Stimulated activated naive CD8-positive, alpha-beta T cell treated with anti-CD3 and anti-CD28 coated beads, Interleukin-15, amount 100 ng/mL, for 72 hours (primary cell): ENCODE data around the gene CISH.

Experiments
- ATAC-seq: fragments of 150-1000 bp; cut with Tn5 transposase; 2 replicates; pipeline ENCODE4 v1.10.0; 2021; ENCODE audit warnings: mild to moderate bottlenecking, moderate library complexity
- DNase-seq, 2 donors: peaks; one replicate each; pipeline ENCODE4 v3.0.0; 2021 to 2022
- H3K27ac Mint-ChIP-seq, 2 donors: one replicate each; pipeline ENCODE4 v1.8.0; 2022; ENCODE audit warnings: mild to moderate bottlenecking in 2 of 2, mixed read lengths in 2 of 2, moderate library complexity in 2 of 2
- H3K27me3 Mint-ChIP-seq: one replicate; pipeline ENCODE4 v1.8.0; 2022; ENCODE audit warnings: mixed read lengths
- H3K4me1 Mint-ChIP-seq: one replicate; pipeline ENCODE4 v1.8.0; 2022; ENCODE audit warnings: mild to moderate bottlenecking, mixed read lengths
- H3K4me3 Mint-ChIP-seq, 2 donors: one replicate each; pipeline ENCODE4 v1.8.0; 2022; ENCODE audit warnings: mild to moderate bottlenecking in 2 of 2, mixed read lengths in 2 of 2, moderate library complexity in 1 of 2
- H3K9me3 Mint-ChIP-seq, 2 donors: one replicate each; pipeline ENCODE4 v1.8.0; 2022; ENCODE audit warnings: mixed read lengths in 2 of 2

CISH gene

DNA sequence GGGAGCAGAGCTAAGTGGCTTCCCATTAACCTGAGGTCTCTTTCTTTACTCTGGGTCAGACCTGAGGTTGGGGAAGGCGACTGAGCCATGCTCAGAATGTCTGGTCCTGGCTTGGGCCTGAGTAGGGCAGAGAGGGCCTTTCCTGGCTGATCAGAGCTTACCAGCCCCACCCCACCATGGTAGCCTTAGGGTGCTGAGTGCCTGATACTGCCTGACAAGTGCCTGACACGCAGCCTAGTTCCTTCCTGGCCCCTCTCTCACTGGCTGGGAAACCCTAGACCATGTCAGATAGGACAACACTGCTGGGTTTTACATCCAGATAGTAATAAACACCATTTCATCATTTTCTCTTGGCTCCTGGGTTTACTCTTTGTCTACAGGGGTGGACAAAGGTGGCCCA lies 37.4 kb upstream of the CISH start:
- Mint-ChIP-seq H3K4me3 (no peak overlapping the region), H3K27ac (peak overlapping the region; percentile 44 to 45), H3K27me3 (no peaks in the 10 kb centered on the region), H3K4me1 (peaks cover 41% of the 10 kb centered on the region), H3K9me3 (no peaks in the 10 kb centered on the region)
- no peak for DNase-seq
- ATAC-seq, result no peak

DNA sequence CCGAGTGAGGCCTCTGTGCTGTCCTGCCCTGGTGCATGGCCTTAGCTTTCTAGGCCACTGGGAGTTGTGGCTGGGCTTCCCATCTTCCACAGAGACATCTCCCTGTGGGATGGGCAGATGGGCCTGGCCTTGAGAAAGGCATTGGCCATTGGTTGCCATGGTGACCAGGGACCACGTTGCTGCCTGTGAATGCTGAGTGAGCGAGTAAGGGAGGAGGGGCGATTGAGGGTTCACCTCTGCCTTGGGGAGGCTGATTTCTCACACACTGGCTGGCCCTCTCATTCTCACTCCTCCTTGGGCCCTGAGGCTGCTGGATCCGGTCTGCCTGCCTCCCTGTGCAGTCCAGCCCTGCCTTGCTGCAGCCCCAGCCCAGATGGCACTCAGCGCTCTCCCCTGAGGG lies 36.7 kb upstream of the CISH start:
- no peak for DNase-seq
- H3K27me3 Mint-ChIP-seq, result no peaks in the 10 kb centered on the region
- peak overlapping the region in 1 of 2 donors; percentile 45 for H3K27ac Mint-ChIP-seq
- no peak for ATAC-seq
- peaks cover 35% of the 10 kb centered on the region for H3K4me1 Mint-ChIP-seq
- no peak overlapping the region for H3K4me3 Mint-ChIP-seq
- H3K9me3 Mint-ChIP-seq, result no peaks in the 10 kb centered on the region

DNA sequence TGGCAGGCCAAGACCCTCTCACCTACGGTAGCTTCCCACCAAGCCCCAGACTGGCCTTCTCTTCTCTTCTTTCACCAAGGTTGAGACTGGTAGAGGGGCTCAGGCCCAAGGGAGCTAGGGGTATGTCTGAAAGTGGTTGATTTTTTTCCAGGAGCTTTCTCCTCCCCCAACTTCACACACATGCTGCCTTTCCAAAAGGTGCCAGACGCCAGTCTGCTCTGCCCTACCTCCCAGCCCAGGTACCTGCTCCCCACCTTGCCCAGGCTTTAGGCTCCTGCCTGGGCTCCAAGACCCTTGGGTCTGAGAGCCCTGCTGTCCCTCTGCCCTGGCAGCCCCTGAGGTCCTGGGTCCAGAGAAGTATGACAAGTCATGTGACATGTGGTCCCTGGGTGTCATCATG lies 33.8 kb upstream of the CISH start:
- Mint-ChIP-seq H3K4me1 (peaks cover 13% of the 10 kb centered on the region), H3K9me3 (no peaks in the 10 kb centered on the region), H3K4me3 (no peak overlapping the region), H3K27me3 (no peaks in the 10 kb centered on the region), H3K27ac (peak overlapping the region; percentile 56 to 74)
- DNase-seq, result no peak
- ATAC-seq, result no peak

DNA sequence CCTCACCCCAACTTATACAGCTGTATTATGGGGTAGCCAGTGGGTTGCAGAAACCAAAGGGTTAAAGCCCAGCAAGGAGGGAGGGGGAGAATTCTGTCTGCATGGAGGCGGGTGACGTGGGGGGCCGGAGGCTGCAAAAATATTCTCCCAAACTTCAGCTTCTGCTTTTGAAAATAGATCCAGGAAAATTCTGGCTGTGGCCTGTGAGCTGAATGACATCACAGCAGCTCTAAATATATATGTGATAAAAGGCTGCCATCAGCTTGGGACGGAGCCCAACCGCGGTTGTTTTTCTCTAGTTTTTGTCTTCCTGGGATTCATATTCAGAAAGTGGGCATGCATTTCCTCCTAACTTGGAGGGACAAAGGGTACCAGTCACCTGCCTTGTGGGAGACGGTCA lies 33.0 kb upstream of the CISH start:
- peaks cover 14% of the 10 kb centered on the region for H3K4me1 Mint-ChIP-seq
- H3K27me3 Mint-ChIP-seq, result no peaks in the 10 kb centered on the region
- no peak overlapping the region for H3K4me3 Mint-ChIP-seq
- DNase-seq (no peak), ATAC-seq (no peak)
- H3K27ac Mint-ChIP-seq, result peak overlapping the region in 1 of 2 donors; percentile 56
- no peaks in the 10 kb centered on the region for H3K9me3 Mint-ChIP-seq

DNA sequence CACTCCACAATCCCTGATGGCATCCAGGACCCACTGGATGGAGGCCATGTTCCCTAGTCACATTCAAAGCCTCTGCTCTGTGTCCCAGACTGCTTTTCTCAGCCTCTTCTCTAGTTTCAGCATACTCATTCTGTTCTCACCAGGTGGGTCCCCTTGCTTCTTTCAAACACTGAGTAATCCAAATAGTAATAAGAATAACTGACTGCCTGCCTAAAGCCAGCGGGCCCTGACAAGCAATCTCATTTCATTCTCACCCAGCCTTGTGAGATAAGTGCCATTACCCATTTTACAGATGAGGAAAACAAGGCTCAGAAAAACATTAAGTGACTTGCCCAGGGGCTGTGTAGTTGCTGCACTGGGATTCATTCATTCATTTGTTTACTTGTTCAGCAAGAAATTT lies 30.8 kb upstream of the CISH start:
- peaks cover 23% of the 10 kb centered on the region for H3K4me1 Mint-ChIP-seq
- H3K27me3 Mint-ChIP-seq, result no peaks in the 10 kb centered on the region
- no peak overlapping the region for H3K4me3 Mint-ChIP-seq
- ATAC-seq (no peak), DNase-seq (no peak)
- no peak overlapping the region for H3K27ac Mint-ChIP-seq
- H3K9me3 Mint-ChIP-seq, result no peaks in the 10 kb centered on the region

DNA sequence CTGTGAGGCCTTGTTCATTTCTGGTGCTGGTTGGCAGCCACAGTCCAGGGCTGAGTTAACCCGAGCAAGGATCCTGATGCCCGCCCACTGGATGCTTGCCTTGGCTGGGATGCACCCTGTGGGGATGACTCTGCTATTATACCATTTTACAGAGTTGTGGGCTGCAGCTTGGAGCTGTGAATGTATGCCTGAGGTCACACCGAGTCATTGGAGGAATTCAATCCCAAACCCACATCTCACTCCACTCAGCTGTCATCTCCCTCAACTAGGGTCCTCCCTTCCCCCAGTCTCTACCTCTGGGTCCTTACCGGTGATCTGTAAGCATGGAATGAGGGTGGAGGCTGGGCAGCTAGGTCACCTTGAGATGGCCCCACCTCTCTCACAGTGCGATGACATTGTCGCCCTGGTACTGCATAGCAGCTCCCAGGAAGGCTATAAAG lies 27.5 kb upstream of the CISH start:
- H3K4me1 Mint-ChIP-seq, result peaks cover 52% of the 10 kb centered on the region
- ATAC-seq (no peak), DNase-seq (no peak)
- H3K4me3 Mint-ChIP-seq, result no peak overlapping the region
- no peaks in the 10 kb centered on the region for H3K27me3 Mint-ChIP-seq
- peak overlapping the region in 1 of 2 donors; percentile 82 for H3K27ac Mint-ChIP-seq
- no peaks in the 10 kb centered on the region for H3K9me3 Mint-ChIP-seq

DNA sequence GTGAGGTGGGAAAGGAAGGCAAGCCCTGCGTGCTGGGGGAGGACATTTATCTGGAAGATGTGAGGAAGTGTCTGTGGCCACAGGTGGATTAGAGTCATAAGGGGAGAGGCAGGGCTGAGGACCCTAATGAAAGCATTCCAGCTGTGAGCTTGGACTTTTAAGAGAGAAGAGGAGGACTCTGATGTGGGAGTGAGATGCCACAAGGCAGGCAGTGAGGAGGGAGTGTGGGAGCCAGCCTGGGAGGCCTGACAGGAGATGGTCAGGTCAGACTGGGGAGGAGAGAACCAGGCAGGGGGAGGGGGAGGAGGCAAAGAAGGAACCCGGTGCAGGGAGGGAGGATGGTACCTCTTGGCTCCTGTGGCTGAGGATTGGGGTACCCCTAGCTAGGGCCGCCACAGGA lies 26.4 kb upstream of the CISH start:
- H3K4me1 Mint-ChIP-seq, result peaks cover 63% of the 10 kb centered on the region
- peak overlapping the region; percentile 81 to 83 for H3K27ac Mint-ChIP-seq
- no peak for ATAC-seq
- H3K27me3 Mint-ChIP-seq, result no peaks in the 10 kb centered on the region
- no peaks in the 10 kb centered on the region for H3K9me3 Mint-ChIP-seq
- no peak overlapping the region for H3K4me3 Mint-ChIP-seq
- DNase-seq, result no peak

DNA sequence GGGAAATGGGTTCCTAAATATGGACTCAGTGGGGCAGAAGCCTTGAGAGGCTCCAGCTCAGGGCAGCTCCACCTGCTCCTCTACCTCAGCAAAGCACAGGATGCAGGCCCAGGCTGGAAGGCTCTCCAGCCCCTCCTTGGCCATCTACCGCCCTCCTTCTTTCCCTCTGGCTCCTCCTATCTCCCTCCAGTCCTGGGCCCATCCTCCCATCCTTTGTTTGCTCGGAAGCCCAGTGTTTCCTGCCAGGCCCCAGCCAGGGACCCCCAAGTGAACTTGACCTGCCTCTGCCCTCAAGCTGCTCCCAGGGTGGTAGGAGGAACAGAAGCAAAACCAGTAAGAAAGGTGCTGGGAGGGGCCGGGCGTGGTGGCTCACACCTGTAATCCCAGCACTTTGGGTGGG lies 25.4 kb upstream of the CISH start:
- ATAC-seq, result no peak
- Mint-ChIP-seq H3K4me1 (peaks cover 73% of the 10 kb centered on the region), H3K27me3 (no peaks in the 10 kb centered on the region)

DNA sequence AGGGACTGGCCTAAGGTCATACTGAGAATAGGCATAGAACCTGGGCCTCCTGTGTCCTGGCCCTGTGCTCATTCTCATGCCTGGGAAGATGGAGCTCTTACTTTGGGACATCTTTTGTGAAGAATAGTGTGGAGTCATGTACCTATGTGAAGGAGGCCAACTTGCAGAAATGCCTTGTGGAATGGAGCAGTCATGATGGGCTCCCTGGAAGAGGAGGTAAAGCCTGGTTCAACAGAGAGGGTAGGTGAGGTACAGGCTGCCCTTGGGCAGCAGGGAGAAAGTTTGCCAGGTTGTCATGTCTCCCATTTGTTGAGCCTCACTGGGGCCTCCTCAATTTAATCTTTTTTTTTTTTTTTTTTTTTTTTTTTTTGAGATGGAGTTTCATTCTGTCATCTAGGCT lies 23.5 kb upstream of the CISH start:
- ATAC-seq (no peak), DNase-seq (no peak)
- H3K4me3 Mint-ChIP-seq, result no peak overlapping the region
- no peaks in the 10 kb centered on the region for H3K27me3 Mint-ChIP-seq
- no peaks in the 10 kb centered on the region for H3K9me3 Mint-ChIP-seq
- H3K27ac Mint-ChIP-seq, result no peak overlapping the region
- H3K4me1 Mint-ChIP-seq, result peaks cover 92% of the 10 kb centered on the region

More for the DNA sequence above, 25.4 kb upstream of the CISH start:
- peak overlapping the region; percentile 81 to 83 for H3K27ac Mint-ChIP-seq
- H3K9me3 Mint-ChIP-seq, result no peaks in the 10 kb centered on the region
- H3K4me3 Mint-ChIP-seq, result peak overlapping the region in 1 of 2 donors; percentile 27
- no peak for DNase-seq

DNA sequence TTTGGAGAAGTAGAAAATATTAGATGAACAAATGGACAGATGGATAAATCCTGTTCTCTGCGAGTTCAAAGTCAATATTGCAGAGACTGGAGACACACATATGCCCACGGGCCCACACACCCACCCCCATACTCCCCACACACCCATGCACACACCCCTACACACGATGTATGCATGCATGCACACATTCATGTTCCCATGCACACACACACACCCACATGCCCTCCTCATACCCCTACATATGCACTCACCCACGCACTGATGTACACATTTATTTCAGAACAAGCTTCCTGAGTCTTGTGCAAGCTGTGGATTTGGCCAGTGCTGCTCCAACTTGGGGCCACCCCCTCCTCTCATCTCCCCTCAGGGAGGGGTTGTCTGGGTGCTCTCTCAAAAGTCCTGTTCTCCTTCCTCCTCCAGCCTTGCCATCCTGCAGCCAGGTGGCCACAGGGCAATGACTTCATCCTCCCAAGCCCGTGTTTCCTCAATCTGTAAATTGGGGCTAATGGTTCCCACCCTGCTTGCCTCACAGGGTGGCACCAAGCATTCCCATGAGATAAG lies 21.7 kb upstream of the CISH start:
- Mint-ChIP-seq H3K4me3 (peak overlapping the region in 1 of 2 donors; percentile 27), H3K4me1 (peaks cover 96% of the 10 kb centered on the region), H3K9me3 (no peaks in the 10 kb centered on the region), H3K27ac (peak overlapping the region in 1 of 2 donors; percentile 35), H3K27me3 (no peaks in the 10 kb centered on the region)
- DNase-seq, result no peak
- no peak for ATAC-seq

DNA sequence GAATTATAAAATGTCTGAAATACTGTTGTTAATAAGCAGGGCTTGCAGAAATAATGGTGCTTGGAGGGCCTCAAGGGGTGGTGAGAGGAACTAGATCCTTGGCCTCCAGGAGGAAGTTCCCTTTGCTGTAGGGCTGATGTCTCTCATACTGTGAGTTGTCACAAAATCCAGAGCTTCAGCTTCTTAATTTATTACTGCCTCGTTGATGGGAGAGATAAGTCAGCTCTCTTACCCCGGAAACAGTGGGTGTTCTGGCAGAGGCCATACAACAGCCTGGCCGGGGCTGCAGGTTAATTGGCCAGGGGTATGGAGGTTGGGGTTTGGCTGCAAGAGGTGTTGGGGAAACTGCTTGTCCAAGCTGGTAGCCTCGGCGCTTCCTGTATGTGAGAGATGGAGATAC lies 20.9 kb upstream of the CISH start:
- Mint-ChIP-seq H3K9me3 (no peaks in the 10 kb centered on the region), H3K27me3 (no peaks in the 10 kb centered on the region)
- peak in 1 of 2 donors; percentile 22 for DNase-seq

DNA sequence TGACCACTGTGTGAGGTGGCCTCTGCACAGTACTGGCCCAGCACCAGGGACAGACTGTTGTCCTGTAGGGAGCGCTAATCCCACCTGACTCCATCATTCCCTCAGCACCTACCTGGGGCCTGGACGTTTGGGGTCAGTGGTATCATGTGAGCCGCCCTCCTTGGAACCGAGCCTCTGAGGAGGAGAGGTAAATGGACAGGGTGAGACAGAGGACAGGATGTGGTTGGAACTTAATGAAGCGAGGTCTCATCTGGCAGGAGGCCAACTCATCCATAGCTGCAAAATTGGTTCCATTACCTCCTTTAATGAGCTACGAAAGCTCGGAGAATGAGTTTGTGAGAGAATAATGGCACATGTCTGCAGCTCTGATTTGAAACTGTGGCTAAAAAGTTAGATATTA lies 19.3 kb upstream of the CISH start:
- Mint-ChIP-seq H3K9me3 (no peaks in the 10 kb centered on the region), H3K4me1 (peaks cover 96% of the 10 kb centered on the region), H3K4me3 (peak overlapping the region; percentile 12 to 47), H3K27me3 (no peaks in the 10 kb centered on the region), H3K27ac (peak overlapping the region; percentile 39 to 79)
- ATAC-seq (no peak), DNase-seq (no peak)

More for the DNA sequence above, 20.9 kb upstream of the CISH start:
- peak overlapping the region; percentile 47 to 83 for H3K27ac Mint-ChIP-seq
- H3K4me3 Mint-ChIP-seq, result peak overlapping the region; percentile 20 to 52
- peaks cover 96% of the 10 kb centered on the region for H3K4me1 Mint-ChIP-seq
- ATAC-seq, result peak; percentile 71

DNA sequence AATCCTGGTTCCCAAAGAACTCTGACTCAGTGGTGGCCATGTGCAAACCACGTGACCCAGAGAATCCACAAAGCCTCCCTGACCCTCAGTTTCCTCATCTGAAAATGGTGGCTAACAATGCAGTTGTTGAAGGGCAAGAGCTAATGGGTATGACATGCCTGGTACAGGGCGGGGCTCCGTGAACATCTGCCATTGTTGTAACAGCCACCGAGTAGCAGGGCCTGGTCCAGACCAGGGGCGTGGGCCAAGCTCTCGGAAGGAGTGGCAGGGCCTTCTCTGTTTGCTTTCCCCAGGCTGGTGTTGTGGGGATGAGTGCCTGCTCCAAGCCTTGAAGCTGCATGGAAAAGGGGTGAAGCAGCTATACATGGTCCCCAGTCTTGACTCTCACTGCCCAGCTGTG lies 18.8 kb upstream of the CISH start:
- H3K9me3 Mint-ChIP-seq, result no peaks in the 10 kb centered on the region

DNA sequence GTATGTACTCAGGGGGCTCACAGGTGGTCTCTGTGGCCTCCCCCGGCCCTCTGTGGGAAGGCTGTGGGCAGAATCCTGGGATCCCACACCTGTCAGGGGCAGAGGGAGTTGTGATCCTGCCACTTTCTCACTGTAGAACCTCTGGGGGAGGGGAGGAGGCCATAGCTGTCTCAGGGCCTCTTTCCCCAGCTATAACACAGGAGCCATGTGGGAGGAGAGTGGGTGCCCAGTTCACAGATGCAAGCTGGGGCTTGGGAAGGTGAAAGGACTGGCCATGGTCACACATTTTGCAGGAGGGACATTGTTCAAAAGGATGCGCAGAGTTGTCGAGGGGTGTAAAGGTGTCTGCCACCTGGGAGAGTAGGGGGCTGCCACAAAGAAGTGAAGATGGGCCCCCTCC lies 17.0 kb upstream of the CISH start:
- H3K4me3 Mint-ChIP-seq, result no peak overlapping the region
- H3K27ac Mint-ChIP-seq, result peak overlapping the region; percentile 61 to 86
- peaks cover 100% of the 10 kb centered on the region for H3K4me1 Mint-ChIP-seq
- no peaks in the 10 kb centered on the region for H3K27me3 Mint-ChIP-seq
- ATAC-seq, result no peak
- DNase-seq, result no peak
- no peaks in the 10 kb centered on the region for H3K9me3 Mint-ChIP-seq

More for the DNA sequence above, 18.8 kb upstream of the CISH start:
- Mint-ChIP-seq H3K27ac (peak overlapping the region; percentile 25 to 39), H3K4me3 (peak overlapping the region in 1 of 2 donors; percentile 36), H3K4me1 (peaks cover 100% of the 10 kb centered on the region), H3K27me3 (no peaks in the 10 kb centered on the region)
- ATAC-seq, result no peak
- DNase-seq, result no peak

DNA sequence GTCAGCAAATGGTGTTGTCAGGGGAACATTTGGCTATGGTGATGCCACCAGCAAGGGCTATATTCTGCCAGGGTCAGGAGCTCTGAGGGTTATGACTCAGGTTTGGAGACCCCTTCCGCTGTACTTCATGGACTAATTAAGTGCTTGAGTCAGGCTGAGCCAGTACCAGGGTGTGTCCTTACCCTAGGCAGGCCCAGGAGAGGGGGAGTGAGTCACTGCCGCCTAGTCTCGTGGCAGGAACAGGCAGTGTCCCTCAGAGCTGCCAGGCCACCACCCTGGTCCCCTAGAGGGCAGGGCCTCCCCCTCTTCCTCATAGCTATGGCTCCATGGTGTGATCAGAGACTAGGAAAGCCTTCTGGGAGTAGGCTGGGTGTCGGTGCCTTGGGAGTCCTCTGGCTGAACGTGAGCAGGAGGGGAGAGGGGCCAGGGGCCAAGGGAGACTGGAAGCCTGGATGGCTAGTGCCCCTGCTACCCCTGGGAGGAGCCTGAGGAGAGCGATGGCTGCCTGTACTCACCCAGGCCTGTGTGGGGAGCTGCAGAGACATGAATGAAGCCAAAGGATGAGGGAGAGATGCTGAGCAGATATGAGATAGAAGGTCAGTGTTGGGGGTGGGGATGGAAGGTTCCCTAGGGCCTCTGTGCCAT lies 16.0 kb upstream of the CISH start:
- peak overlapping the region; percentile 27 to 50 for H3K4me3 Mint-ChIP-seq
- peaks cover 100% of the 10 kb centered on the region for H3K4me1 Mint-ChIP-seq
- H3K27me3 Mint-ChIP-seq, result no peaks in the 10 kb centered on the region
- peak overlapping the region; percentile 72 to 92 for H3K27ac Mint-ChIP-seq
- ATAC-seq, result peak; percentile 27
- DNase-seq, result no peak
- H3K9me3 Mint-ChIP-seq, result no peaks in the 10 kb centered on the region

DNA sequence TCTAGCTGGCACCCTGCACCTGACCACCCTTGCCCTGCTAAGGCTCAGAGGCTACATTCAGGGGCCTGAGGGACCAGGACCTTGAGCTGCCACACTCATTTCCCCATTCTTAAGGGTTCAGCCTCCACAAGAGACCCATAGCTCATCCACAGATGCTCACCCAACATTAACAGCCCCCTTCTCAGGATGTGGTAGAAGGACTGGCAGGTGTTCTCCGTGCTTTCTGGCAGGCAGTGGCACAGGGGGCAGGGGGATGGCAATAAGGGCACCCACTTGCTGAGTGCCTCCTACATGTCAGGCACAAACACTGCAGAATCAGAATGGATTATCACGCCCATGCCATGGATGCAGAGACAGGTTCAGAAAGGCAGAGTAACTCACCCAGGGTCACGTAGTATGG lies 14.8 kb upstream of the CISH start:
- Mint-ChIP-seq H3K27me3 (no peaks in the 10 kb centered on the region), H3K4me1 (peaks cover 100% of the 10 kb centered on the region), H3K27ac (peak overlapping the region in 1 of 2 donors; percentile 48), H3K9me3 (no peaks in the 10 kb centered on the region), H3K4me3 (no peak overlapping the region)
- DNase-seq (no peak), ATAC-seq (no peak)
